OCI-LY3 (cell line): ENCODE data around the gene MCU.

Experiments
- H2AFZ ChIP-seq: fragments of 200-600, 300-600 bp; shearing (Covaris generic); 2 replicates; pipeline ENCODE4 v1.6.0; 2014; ENCODE audit warnings: antibody characterized with exemption, low read depth, low read length
- H3K27ac ChIP-seq: fragments of 200-600, 300-600 bp; sonication (generic); 2 replicates; pipeline ENCODE4 v1.5.1; 2014; ENCODE audit warnings: mild to moderate bottlenecking, low read length, moderate library complexity, mixed read lengths
- H3K27me3 ChIP-seq: fragments of 200-600, 300-600 bp; sonication (generic); 2 replicates; pipeline ENCODE4 v1.6.1; 2014; ENCODE audit warnings: low read depth, low read length, mixed read lengths
- H3K36me3 ChIP-seq: fragments of 200-600, 300-600 bp; sonication (generic); replicated peaks from 2 replicates; pipeline ENCODE3; 2014; ENCODE audit warnings: low read depth, low read length, mixed read lengths
- H3K4me1 ChIP-seq: fragments of 300-600, 200-600 bp; sonication (generic); 2 replicates; pipeline ENCODE4 v1.6.1; 2014; ENCODE audit warnings: low read length, mixed read lengths
- H3K4me2 ChIP-seq: fragments of 200-600, 300-600 bp; sonication (generic); 2 replicates; pipeline ENCODE4 v1.6.1; 2014; ENCODE audit warnings: low read length, mixed read lengths
- H3K4me3 ChIP-seq: fragments of 300-600, 200-600 bp; sonication (generic); 2 replicates; pipeline ENCODE4 v1.5.1; 2014; ENCODE audit warnings: antibody characterized with exemption, mild to moderate bottlenecking, low read length, moderate library complexity
- H3K79me2 ChIP-seq: fragments of 300-600, 200-600 bp; shearing (Covaris generic); 2 replicates; pipeline ENCODE4 v1.6.1; 2014; ENCODE audit warnings: mild to moderate bottlenecking, low read length, mixed read lengths
- H3K9ac ChIP-seq: fragments of 300-600, 200-600 bp; shearing (Covaris generic); 2 replicates; pipeline ENCODE4 v1.6.0; 2014; ENCODE audit warnings: mild to moderate bottlenecking, low read length, moderate library complexity
- H3K9me3 ChIP-seq: fragments of 200-600, 300-600 bp; shearing (Covaris generic); 2 replicates; pipeline ENCODE4 v1.6.1; 2014; ENCODE audit warnings: low read length, mixed read lengths; ENCODE audit not compliant: insufficient read depth
- H4K20me1 ChIP-seq: fragments of 200-600, 300-600 bp; sonication (generic); 2 replicates; pipeline ENCODE4 v1.6.1; 2016; ENCODE audit warnings: low read length, mixed read lengths; ENCODE audit not compliant: insufficient read depth
- EZH2phosphoT487 ChIP-seq: fragments of 200-600 bp; shearing (Covaris generic); IDR thresholded peaks from 2 replicates; pipeline ENCODE4 v1.6.1; 2018; ENCODE audit warnings: antibody characterized with exemption, mixed run types, low read depth
- TF ChIP-seq, protein P1 (sequence below): fragments of 200-600, 300-600 bp; sonication (generic); IDR thresholded peaks from 2 replicates; pipeline ENCODE4 v1.5.1; 2014; ENCODE audit warnings: antibody characterized with exemption, low read length, low read depth

Gene MCU

DNA sequence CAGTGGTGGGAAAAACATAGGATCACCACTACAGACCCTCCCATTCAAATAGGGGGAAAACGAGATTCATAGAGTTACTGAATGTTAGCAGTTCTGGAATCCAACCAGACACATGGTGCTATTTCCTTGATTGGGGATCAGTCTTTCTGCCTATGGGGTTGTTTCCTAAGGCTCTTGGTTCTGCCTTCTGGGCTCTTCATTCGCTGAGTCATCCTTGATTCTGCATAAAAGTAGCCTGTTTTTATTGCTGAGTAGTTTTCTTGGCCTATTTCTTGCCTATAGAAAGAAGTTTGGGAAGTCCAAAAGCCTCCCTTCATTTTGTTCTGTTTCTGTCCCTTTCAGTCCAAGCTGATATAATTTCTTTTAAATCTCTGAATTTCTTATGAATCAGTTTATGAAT lies 102.3 kb downstream of the MCU start:
- no peaks in the 10 kb centered on the region for H3K27me3 ChIP-seq
- no peak overlapping the region for H3K4me2 ChIP-seq
- H3K4me1 ChIP-seq, result no peaks in the 10 kb centered on the region
- H3K4me3 ChIP-seq, result no peak overlapping the region
- H3K9ac ChIP-seq, result no peak overlapping the region
- no peak overlapping the region for H3K27ac ChIP-seq
- TF ChIP-seq EZH2phosphoT487, result no peak
- TF ChIP-seq, protein P1, sequence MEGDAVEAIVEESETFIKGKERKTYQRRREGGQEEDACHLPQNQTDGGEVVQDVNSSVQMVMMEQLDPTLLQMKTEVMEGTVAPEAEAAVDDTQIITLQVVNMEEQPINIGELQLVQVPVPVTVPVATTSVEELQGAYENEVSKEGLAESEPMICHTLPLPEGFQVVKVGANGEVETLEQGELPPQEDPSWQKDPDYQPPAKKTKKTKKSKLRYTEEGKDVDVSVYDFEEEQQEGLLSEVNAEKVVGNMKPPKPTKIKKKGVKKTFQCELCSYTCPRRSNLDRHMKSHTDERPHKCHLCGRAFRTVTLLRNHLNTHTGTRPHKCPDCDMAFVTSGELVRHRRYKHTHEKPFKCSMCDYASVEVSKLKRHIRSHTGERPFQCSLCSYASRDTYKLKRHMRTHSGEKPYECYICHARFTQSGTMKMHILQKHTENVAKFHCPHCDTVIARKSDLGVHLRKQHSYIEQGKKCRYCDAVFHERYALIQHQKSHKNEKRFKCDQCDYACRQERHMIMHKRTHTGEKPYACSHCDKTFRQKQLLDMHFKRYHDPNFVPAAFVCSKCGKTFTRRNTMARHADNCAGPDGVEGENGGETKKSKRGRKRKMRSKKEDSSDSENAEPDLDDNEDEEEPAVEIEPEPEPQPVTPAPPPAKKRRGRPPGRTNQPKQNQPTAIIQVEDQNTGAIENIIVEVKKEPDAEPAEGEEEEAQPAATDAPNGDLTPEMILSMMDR, result no peak
- H3K36me3 ChIP-seq, result no peaks in the 10 kb centered on the region
- no peak overlapping the region for H2AFZ ChIP-seq
- no peaks in the 10 kb centered on the region for H4K20me1 ChIP-seq
- H3K9me3 ChIP-seq, result no peaks in the 10 kb centered on the region
- no peaks in the 10 kb centered on the region for H3K79me2 ChIP-seq

DNA sequence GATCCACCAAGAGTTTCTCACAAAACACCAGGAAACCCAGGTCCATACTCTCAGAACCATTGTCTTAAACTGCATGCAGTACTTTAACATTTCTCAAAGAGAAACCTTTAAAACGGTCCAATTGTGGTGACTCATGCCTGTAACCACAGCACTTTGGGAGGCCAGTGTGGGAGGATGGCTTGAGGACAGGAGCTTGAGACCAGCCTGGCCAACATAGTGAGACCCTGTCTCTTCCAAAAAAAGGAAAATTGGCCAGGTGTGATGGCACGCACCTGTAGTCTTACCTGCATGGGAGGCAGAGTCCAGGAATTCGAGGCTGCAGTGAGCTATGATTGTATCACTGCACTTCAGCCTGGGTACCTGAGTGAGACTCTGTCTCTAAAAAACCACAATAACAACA lies 104.1 kb downstream of the MCU start:
- H4K20me1 ChIP-seq, result no peaks in the 10 kb centered on the region
- H3K27me3 ChIP-seq, result no peaks in the 10 kb centered on the region
- no peak overlapping the region for H3K9ac ChIP-seq
- H3K9me3 ChIP-seq, result no peaks in the 10 kb centered on the region
- TF ChIP-seq EZH2phosphoT487, result no peak
- TF ChIP-seq, protein P1, result no peak
- no peak overlapping the region for H3K27ac ChIP-seq
- H2AFZ ChIP-seq, result no peak overlapping the region
- no peak overlapping the region for H3K4me2 ChIP-seq
- H3K36me3 ChIP-seq, result no peaks in the 10 kb centered on the region
- no peak overlapping the region for H3K4me3 ChIP-seq
- H3K4me1 ChIP-seq, result no peaks in the 10 kb centered on the region
- no peaks in the 10 kb centered on the region for H3K79me2 ChIP-seq

DNA sequence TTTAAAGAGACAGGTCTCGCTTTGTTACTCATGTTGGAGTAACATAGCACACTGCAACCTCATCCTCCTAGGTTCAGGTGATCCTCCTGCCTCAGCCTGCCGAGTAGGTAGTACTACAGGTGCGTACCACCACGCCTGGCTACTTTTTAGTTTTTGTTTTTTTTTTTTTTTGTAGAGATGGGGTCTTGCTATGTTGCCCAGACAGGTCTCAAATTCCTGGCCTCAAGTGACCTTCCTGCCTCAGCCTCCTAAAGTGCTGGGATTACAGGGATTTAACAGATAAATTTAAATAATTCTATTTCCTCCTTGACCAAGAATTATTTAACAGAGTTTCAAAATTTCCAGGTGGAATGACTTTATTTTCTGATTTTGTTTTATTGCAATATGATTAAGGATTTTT lies 104.6 kb downstream of the MCU start:
- H3K4me2 ChIP-seq, result no peak overlapping the region
- H3K4me1 ChIP-seq, result no peaks in the 10 kb centered on the region
- H3K9ac ChIP-seq, result no peak overlapping the region
- H3K79me2 ChIP-seq, result no peaks in the 10 kb centered on the region
- TF ChIP-seq, protein P1, result no peak
- H3K4me3 ChIP-seq, result no peak overlapping the region
- no peak overlapping the region for H2AFZ ChIP-seq
- no peak overlapping the region for H3K27ac ChIP-seq
- no peaks in the 10 kb centered on the region for H3K9me3 ChIP-seq
- no peaks in the 10 kb centered on the region for H3K27me3 ChIP-seq
- H3K36me3 ChIP-seq, result no peaks in the 10 kb centered on the region
- H4K20me1 ChIP-seq, result no peaks in the 10 kb centered on the region

DNA sequence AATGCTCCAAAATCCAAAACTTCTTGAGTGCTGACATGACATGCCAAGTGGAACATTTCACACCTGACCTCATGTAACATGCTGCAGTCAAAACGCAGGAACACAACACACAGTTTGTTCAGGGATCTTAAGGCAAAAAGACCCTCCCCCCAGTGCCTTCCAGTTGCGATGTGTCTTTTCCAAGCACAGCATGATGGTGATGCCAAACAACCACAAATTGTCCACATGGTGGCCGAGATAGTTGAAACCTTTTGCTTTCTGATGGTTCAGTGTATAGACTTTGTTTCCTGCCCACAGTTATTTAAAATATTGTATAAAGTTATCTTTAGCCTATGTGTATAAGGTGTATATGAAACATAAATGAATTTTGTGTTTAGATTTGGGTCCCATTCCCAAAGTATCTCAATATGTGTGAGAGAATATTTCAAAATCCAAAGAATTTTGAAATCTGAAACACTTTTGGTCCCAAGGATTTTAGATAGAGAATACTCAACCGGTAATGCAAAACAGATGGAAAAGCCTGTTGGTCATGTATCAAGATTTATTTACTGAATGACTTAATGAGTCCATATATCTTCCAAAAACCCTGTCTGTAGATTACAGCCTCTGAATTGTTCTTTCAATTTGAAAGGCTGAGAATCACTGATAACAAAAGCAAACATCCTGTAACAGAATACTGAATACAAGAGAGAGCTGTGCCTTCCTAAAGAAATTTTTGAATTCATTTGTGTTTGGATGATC lies 108.2 kb downstream of the MCU start:
- Histone ChIP-seq H3K4me3 (no peak overlapping the region), H3K27me3 (no peaks in the 10 kb centered on the region), H3K4me1 (peaks cover 9% of the 10 kb centered on the region), H2AFZ (no peak overlapping the region), H3K27ac (no peak overlapping the region), H3K4me2 (no peak overlapping the region), H3K9me3 (no peaks in the 10 kb centered on the region), H3K79me2 (no peaks in the 10 kb centered on the region), H3K9ac (no peak overlapping the region), H4K20me1 (no peaks in the 10 kb centered on the region), H3K36me3 (no peaks in the 10 kb centered on the region)
- TF ChIP-seq, protein P1, result no peak
- no peak for TF ChIP-seq EZH2phosphoT487
